Fibroblast of skin of left quadriceps (primary cell): ENCODE data around the gene PTPRO.

Experiments used
- DNase-seq, 2 experiments: peaks; one replicate each; pipeline ENCODE4 v3.0.0-alpha.2; 2013; ENCODE audit warnings: low read depth in 2 of 2

Gene PTPRO

GRCh38 chr12:15556411-15557102, 234.2 kb downstream of the PTPRO start:
- no peak for DNase-seq

- peak; percentile 79 to 81 for DNase-seq
These were observed 236.7 kb downstream of the PTPRO start for GRCh38 chr12:15558915-15559528.

- DNase-seq, result no peak
These were observed 239.1 kb downstream of the PTPRO start for GRCh38 chr12:15561396-15561795.

- DNase-seq, result no peak
These were observed 240.0 kb downstream of the PTPRO start for GRCh38 chr12:15562263-15562662.

GRCh38 chr12:15563663-15564062, 241.4 kb downstream of the PTPRO start:
- peak in 1 of 2 experiments; percentile 33 for DNase-seq

GRCh38 chr12:15574353-15574752, 252.0 kb downstream of the PTPRO start:
- no peak for DNase-seq

- DNase-seq, result no peak
These were observed 253.6 kb downstream of the PTPRO start for GRCh38 chr12:15575671-15576541.

- no peak for DNase-seq
These were observed 258.1 kb downstream of the PTPRO start for GRCh38 chr12:15580431-15580830.

- DNase-seq, result no peak
These were observed 258.7 kb downstream of the PTPRO start for GRCh38 chr12:15581006-15581405.

- DNase-seq, result no peak
These were observed 261.5 kb downstream of the PTPRO start for GRCh38 chr12:15583804-15584203.

GRCh38 chr12:15584366-15585041, 262.2 kb downstream of the PTPRO start:
- DNase-seq, result no peak

GRCh38 chr12:15589328-15590032, 267.2 kb downstream of the PTPRO start:
- no peak for DNase-seq

- peak; percentile 53 to 58 for DNase-seq
These were observed 268.0 kb downstream of the PTPRO start for GRCh38 chr12:15590180-15590826.

GRCh38 chr12:15591811-15592210, 269.5 kb downstream of the PTPRO start:
- DNase-seq, result no peak

GRCh38 chr12:15592934-15593333, 270.6 kb downstream of the PTPRO start:
- no peak for DNase-seq

- DNase-seq, result no peak
These were observed 273.9 kb downstream of the PTPRO start for GRCh38 chr12:15596174-15596573.

- no peak for DNase-seq
These were observed 275.0 kb downstream of the PTPRO start for GRCh38 chr12:15597125-15597830.

GRCh38 chr12:15599266-15600037, 277.1 kb downstream of the PTPRO start:
- DNase-seq, result peak; percentile 69

GRCh38 chr12:15600223-15600935, 278.1 kb downstream of the PTPRO start:
- DNase-seq, result no peak
